HepG2 (cell line): Measurements from ENCODE around the gene POU2F2. TPM values are rescaled to one million over a fixed set of nuclear protein-coding genes. Genes with fewer than 3 reads are reported as not detected.

ENCODE experiments used
- ARID4A ChIP-seq: sonication (generic); formaldehyde crosslinking; IDR thresholded peaks from 2 replicates; pipeline ENCODE4 v1.5.0; 2020; ENCODE audit warnings: mild to moderate bottlenecking, missing genetic modification reagents, borderline replicate concordance
- BORCS8-MEF2B ChIP-seq: sonication (generic); formaldehyde crosslinking; IDR thresholded peaks from 2 replicates; pipeline ENCODE4 v1.8.0; 2022; ENCODE audit warnings: mild to moderate bottlenecking, missing genetic modification reagents
- ELF3 ChIP-seq: IDR thresholded peaks from 2 replicates; pipeline ENCODE4 v1.6.1; 2016; ENCODE audit warnings: missing genetic modification reagents, missing compliant biosample characterization
- ETV6 ChIP-seq: sonication (generic); formaldehyde crosslinking; conservative IDR thresholded peaks from 2 replicates; pipeline ENCODE4 v1.4.0; 2020; ENCODE audit warnings: missing genetic modification reagents
- FOXO4 ChIP-seq: sonication (generic); formaldehyde crosslinking; conservative IDR thresholded peaks from 2 replicates; pipeline ENCODE4 v1.8.1; 2023; ENCODE audit warnings: missing genetic modification reagents
- GATAD1 ChIP-seq: IDR thresholded peaks from 2 replicates; pipeline ENCODE4 v1.6.1; 2016; ENCODE audit warnings: missing genetic modification reagents, missing compliant biosample characterization
- GPN1 ChIP-seq: sonication (generic); formaldehyde crosslinking; IDR thresholded peaks from 2 replicates; pipeline ENCODE4 v1.5.1; 2020; ENCODE audit warnings: missing genetic modification reagents, borderline replicate concordance
- HNF4A ChIP-seq: sonication (generic); formaldehyde crosslinking; IDR thresholded peaks from 2 replicates; pipeline ENCODE4 v1.4.0; 2020; ENCODE audit warnings: missing genetic modification reagents
- HOXA3 ChIP-seq: sonication (generic); formaldehyde crosslinking; IDR thresholded peaks from 2 replicates; pipeline ENCODE4 v1.5.0; 2020; ENCODE audit warnings: missing genetic modification reagents
- JUNB ChIP-seq: sonication (generic); formaldehyde crosslinking; IDR thresholded peaks from 2 replicates; pipeline ENCODE4 v1.8.0; 2022; ENCODE audit warnings: missing genetic modification reagents, mild to moderate bottlenecking, borderline replicate concordance
- PRDM10 ChIP-seq: sonication (generic); formaldehyde crosslinking; IDR thresholded peaks from 2 replicates; pipeline ENCODE4 v1.4.0; 2020; ENCODE audit warnings: low read depth, missing genetic modification reagents
- SALL1 ChIP-seq: sonication (generic); formaldehyde crosslinking; IDR thresholded peaks from 2 replicates; pipeline ENCODE4 v1.8.0; 2022; ENCODE audit warnings: mild to moderate bottlenecking, missing genetic modification reagents
- SOX13 ChIP-seq, 3 experiments: fragments of 450-650 bp in 1 of 3; sonication (generic) in 1 of 3; formaldehyde crosslinking in 1 of 3; IDR thresholded peaks in 2 of 3; conservative IDR thresholded peaks in 1 of 3; 2 replicates each; pipeline versions ENCODE4 v1.5.0 to v1.6.1; 2016 to 2020; ENCODE audit warnings: antibody characterized with exemption in 1 of 3, mild to moderate bottlenecking in 1 of 3, missing compliant biosample characterization in 1 of 3, missing genetic modification reagents in 1 of 3, moderate library complexity in 1 of 3
- TSC22D2 ChIP-seq: sonication (generic); formaldehyde crosslinking; IDR thresholded peaks from 2 replicates; pipeline ENCODE4 v1.5.1; 2020; ENCODE audit warnings: missing genetic modification reagents, mild to moderate bottlenecking, borderline replicate concordance
- ZKSCAN8 ChIP-seq: IDR thresholded peaks from 2 replicates; pipeline ENCODE4 v1.6.1; 2016; ENCODE audit warnings: borderline replicate concordance, missing genetic modification reagents, missing compliant biosample characterization
- ZNF331 ChIP-seq: sonication (generic); formaldehyde crosslinking; IDR thresholded peaks from 2 replicates; pipeline ENCODE4 v1.4.0; 2020; ENCODE audit warnings: missing genetic modification reagents
- ZNF383 ChIP-seq: sonication (generic); formaldehyde crosslinking; IDR thresholded peaks from 2 replicates; pipeline ENCODE4 v1.4.0; 2020; ENCODE audit warnings: missing genetic modification reagents, mild to moderate bottlenecking, borderline replicate concordance
- ZNF569 ChIP-seq: sonication (generic); formaldehyde crosslinking; IDR thresholded peaks from 2 replicates; pipeline ENCODE4 v1.5.0; 2020; ENCODE audit warnings: mild to moderate bottlenecking, missing genetic modification reagents, moderate library complexity, borderline replicate concordance
- polyA plus RNA-seq, 8 experiments: library from polyadenylated mRNA; depleted of rRNA in 3 of 8; stranded (reverse) in 7 of 8; unstranded in 1 of 8; fragments of >200 nt; fragmentation: Illumina TruSeq in 4 of 8; extraction: Trizol in 4 of 8; gene quantifications; 2 replicates each; pipeline versions ENCODE4 v1.2.1 to v1.2.3, GENCODE V29; 2011 to 2016; ENCODE audit warnings: low read depth in 4 of 8, missing spikeins in 1 of 8, mixed read lengths in 1 of 8; ENCODE audit not compliant: insufficient read depth in 1 of 8
- total RNA-seq, 5 experiments: library from RNA; depleted of rRNA; stranded (reverse); fragments of >200 nt; fragmentation: Illumina TruSeq; extraction: Trizol; gene quantifications; 2 replicates each; pipeline ENCODE4 v1.2.3, GENCODE V29; 2016; ENCODE audit warnings: low read depth in 1 of 5

Gene POU2F2
- total and polyA plus RNA-seq, 2 of the 13 experiments (the other 11 are each of a cell fraction or from before 2014, with no cell fraction given) = 0.09 to 0.17 TPM

- peak; percentile 71 for TF ChIP-seq SALL1 (CRISPR knock-in tag)
- 0 out of 2 replicates have a peak, but pooled peaks have one; percentile 41 for TF ChIP-seq FOXO4
- TF ChIP-seq ETV6 = 0 out of 2 replicates have a peak, but pooled peaks have one; percentile 46
- no peak for TF ChIP-seq ZNF383 (CRISPR knock-in tag)
- 0 out of 2 replicates have a peak, but pooled peaks have one; percentile 16 for TF ChIP-seq HOXA3 (CRISPR knock-in tag)
- peak; percentile 23; the same call in 1 of the 2 replicates for TF ChIP-seq ARID4A (CRISPR knock-in tag)
- no peak for TF ChIP-seq HNF4A (CRISPR knock-in tag)
- no peak for TF ChIP-seq JUNB
- TF ChIP-seq ZNF331 (CRISPR knock-in tag) = 0 out of 2 replicates have a peak, but pooled peaks have one; percentile 25
- TF ChIP-seq TSC22D2 (CRISPR knock-in tag) = 0 out of 2 replicates have a peak, but pooled peaks have one; percentile 33
- no peak for TF ChIP-seq ZKSCAN8 (CRISPR knock-in tag)
- 0 out of 2 replicates have a peak, but pooled peaks have one; percentile 35 for TF ChIP-seq GPN1 (CRISPR knock-in tag)
- 0 out of 2 replicates have a peak, but pooled peaks have one; percentile 44 for TF ChIP-seq ELF3 (CRISPR knock-in tag)
- 0 out of 2 replicates have a peak, but pooled peaks have one; percentile 34 for TF ChIP-seq BORCS8-MEF2B (CRISPR knock-in tag)
- no peak for TF ChIP-seq GATAD1
- no peak for TF ChIP-seq PRDM10 (CRISPR knock-in tag)
- TF ChIP-seq SOX13 (IDR thresholded peaks at IDR 0.05) = no peak
- no peak for TF ChIP-seq SOX13 (CRISPR knock-in tag; conservative IDR thresholded peaks at IDR 0.05 in 1 of 2, IDR thresholded peaks at IDR 0.05 in 1 of 2)
- no peak for TF ChIP-seq ZNF569
Observed at GRCh38 chr19:42143341-42144234, 11.3 kb upstream of the POU2F2 start (continued).
